ENCODE measurements around the gene RINL. TPM values are rescaled to one million over a fixed set of nuclear protein-coding genes. Genes with fewer than 3 reads are reported as not detected.

Gene RINL
- polyA plus RNA-seq, 1 donor from 2014 or later = 0.77 TPM

DNA sequence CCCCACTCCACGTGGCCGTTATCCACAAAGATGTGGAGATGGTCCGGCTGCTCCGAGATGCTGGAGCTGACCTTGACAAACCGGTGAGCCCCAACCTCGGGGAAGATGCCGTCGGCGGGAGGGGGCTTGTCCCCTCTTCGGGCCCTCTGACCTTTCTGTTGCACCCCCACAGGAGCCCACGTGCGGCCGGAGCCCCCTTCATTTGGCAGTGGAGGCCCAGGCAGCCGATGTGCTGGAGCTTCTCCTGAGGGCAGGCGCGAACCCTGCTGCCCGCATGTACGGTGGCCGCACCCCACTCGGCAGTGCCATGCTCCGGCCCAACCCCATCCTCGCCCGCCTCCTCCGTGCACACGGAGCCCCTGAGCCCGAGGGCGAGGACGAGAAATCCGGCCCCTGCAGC lies 29.2 kb upstream of the RINL start:
- Histone ChIP-seq H3K9ac (ENCODE audit: low read length) (no peak overlapping the region), H3K9me3 (ENCODE audit: low read length) (no peaks in the 10 kb centered on the region), H3K27me3 (ENCODE audit: insufficient read depth, low read depth, low read length) (no peaks in the 10 kb centered on the region), H3F3A (ENCODE audit: insufficient read depth, low read length, poor library complexity, severe bottlenecking) (no peaks in the 10 kb centered on the region), H4K20me1 (ENCODE audit: insufficient read depth) (no peaks in the 10 kb centered on the region), H2AFZ (ENCODE audit: low read depth, low read length) (no peak overlapping the region), H3K79me2 (replicated peaks; ENCODE audit: insufficient read depth, low read length) (no peaks in the 10 kb centered on the region), H3K9me2 (ENCODE audit: insufficient read depth, low read length) (no peaks in the 10 kb centered on the region), H3K36me3 (ENCODE audit: insufficient read depth, low read length) (no peaks in the 10 kb centered on the region), H3K27ac (ENCODE audit: low read length) (no peak overlapping the region), H3K4me3 (ENCODE audit: low read length) (no peak overlapping the region), H3K4me2 (ENCODE audit: low read length) (no peak overlapping the region)
- TF ChIP-seq, protein P1, sequence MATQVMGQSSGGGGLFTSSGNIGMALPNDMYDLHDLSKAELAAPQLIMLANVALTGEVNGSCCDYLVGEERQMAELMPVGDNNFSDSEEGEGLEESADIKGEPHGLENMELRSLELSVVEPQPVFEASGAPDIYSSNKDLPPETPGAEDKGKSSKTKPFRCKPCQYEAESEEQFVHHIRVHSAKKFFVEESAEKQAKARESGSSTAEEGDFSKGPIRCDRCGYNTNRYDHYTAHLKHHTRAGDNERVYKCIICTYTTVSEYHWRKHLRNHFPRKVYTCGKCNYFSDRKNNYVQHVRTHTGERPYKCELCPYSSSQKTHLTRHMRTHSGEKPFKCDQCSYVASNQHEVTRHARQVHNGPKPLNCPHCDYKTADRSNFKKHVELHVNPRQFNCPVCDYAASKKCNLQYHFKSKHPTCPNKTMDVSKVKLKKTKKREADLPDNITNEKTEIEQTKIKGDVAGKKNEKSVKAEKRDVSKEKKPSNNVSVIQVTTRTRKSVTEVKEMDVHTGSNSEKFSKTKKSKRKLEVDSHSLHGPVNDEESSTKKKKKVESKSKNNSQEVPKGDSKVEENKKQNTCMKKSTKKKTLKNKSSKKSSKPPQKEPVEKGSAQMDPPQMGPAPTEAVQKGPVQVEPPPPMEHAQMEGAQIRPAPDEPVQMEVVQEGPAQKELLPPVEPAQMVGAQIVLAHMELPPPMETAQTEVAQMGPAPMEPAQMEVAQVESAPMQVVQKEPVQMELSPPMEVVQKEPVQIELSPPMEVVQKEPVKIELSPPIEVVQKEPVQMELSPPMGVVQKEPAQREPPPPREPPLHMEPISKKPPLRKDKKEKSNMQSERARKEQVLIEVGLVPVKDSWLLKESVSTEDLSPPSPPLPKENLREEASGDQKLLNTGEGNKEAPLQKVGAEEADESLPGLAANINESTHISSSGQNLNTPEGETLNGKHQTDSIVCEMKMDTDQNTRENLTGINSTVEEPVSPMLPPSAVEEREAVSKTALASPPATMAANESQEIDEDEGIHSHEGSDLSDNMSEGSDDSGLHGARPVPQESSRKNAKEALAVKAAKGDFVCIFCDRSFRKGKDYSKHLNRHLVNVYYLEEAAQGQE (IDR thresholded peaks at IDR 0.05; ENCODE audit: borderline replicate concordance) = no peak

DNA sequence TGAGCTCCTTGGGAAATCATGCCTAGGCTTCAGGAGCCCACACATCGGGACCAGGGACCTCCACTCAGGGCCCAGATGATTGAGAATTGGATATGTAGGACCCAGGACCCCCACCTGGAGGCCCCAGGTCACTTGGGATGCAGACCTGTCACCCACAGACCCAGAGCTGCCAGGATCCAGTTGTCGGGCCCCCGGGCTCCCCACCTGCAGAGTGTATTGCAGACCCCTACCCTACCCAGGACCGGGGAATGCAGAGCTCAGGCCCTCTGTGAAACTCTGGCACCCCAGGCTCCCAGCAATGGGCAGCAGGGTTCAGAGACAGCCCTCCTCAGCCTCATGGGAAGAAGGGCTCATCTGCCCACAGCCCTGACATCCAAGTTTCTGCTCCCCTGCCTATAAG lies 27.5 kb upstream of the RINL start:
- Histone ChIP-seq H3K27ac (ENCODE audit: low read length) (no peak overlapping the region), H3K36me3 (ENCODE audit: insufficient read depth, low read length) (no peaks in the 10 kb centered on the region), H3K4me2 (ENCODE audit: low read length) (no peak overlapping the region), H3K9me2 (ENCODE audit: insufficient read depth, low read length) (no peaks in the 10 kb centered on the region), H4K20me1 (ENCODE audit: insufficient read depth) (no peaks in the 10 kb centered on the region), H3F3A (ENCODE audit: insufficient read depth, low read length, poor library complexity, severe bottlenecking) (no peaks in the 10 kb centered on the region), H2AFZ (ENCODE audit: low read depth, low read length) (no peak overlapping the region), H3K27me3 (ENCODE audit: insufficient read depth, low read depth, low read length) (no peaks in the 10 kb centered on the region), H3K9ac (ENCODE audit: low read length) (no peak overlapping the region), H3K9me3 (ENCODE audit: low read length) (no peaks in the 10 kb centered on the region), H3K79me2 (replicated peaks; ENCODE audit: insufficient read depth, low read length) (no peaks in the 10 kb centered on the region), H3K4me3 (ENCODE audit: low read length) (no peak overlapping the region)
- TF ChIP-seq, protein P1 (IDR thresholded peaks at IDR 0.05; ENCODE audit: borderline replicate concordance) = no peak
- TF ChIP-seq POLR2AphosphoS5 (IDR thresholded peaks at IDR 0.05) (no peak), MXI1 (conservative IDR thresholded peaks at IDR 0.05; ENCODE audit: poor library complexity, severe bottlenecking) (no peak), EZH2 (IDR thresholded peaks at IDR 0.05; ENCODE audit: borderline replicate concordance, insufficient read depth, low read length, poor library complexity, severe bottlenecking) (no peak), RAD21 (conservative IDR thresholded peaks at IDR 0.05) (no peak), EP300 (conservative IDR thresholded peaks at IDR 0.05; ENCODE audit: poor library complexity, severe bottlenecking) (no peak), TAF1 (IDR thresholded peaks at IDR 0.05; ENCODE audit: low read depth) (no peak), SMC3 (conservative IDR thresholded peaks at IDR 0.05; ENCODE audit: poor library complexity) (no peak)
- TF ChIP-seq, protein P2, sequence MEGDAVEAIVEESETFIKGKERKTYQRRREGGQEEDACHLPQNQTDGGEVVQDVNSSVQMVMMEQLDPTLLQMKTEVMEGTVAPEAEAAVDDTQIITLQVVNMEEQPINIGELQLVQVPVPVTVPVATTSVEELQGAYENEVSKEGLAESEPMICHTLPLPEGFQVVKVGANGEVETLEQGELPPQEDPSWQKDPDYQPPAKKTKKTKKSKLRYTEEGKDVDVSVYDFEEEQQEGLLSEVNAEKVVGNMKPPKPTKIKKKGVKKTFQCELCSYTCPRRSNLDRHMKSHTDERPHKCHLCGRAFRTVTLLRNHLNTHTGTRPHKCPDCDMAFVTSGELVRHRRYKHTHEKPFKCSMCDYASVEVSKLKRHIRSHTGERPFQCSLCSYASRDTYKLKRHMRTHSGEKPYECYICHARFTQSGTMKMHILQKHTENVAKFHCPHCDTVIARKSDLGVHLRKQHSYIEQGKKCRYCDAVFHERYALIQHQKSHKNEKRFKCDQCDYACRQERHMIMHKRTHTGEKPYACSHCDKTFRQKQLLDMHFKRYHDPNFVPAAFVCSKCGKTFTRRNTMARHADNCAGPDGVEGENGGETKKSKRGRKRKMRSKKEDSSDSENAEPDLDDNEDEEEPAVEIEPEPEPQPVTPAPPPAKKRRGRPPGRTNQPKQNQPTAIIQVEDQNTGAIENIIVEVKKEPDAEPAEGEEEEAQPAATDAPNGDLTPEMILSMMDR (IDR thresholded peaks at IDR 0.05; ENCODE audit: poor library complexity, severe bottlenecking) = no peak

Data from neural cell (in vitro differentiated cells).